Transverse colon (tissue), 4 donors: ENCODE data around the gene RUSC2.

Source experiments
- POLR2A ChIP-seq: fragments of 450-650 bp; IDR thresholded peaks from one replicate; pipeline ENCODE4 v1.6.1; 2016; ENCODE audit warnings: antibody characterized with exemption, mild to moderate bottlenecking, moderate library complexity
- POLR2AphosphoS5 ChIP-seq, 3 donors: sonication (generic); formaldehyde crosslinking; IDR thresholded peaks; one replicate each; pipeline ENCODE4 v1.6.1; 2016; ENCODE audit warnings: antibody characterized with exemption in 3 of 3
- TF ChIP-seq, protein P1 (sequence below), 5 experiments: fragments of 200-600 bp in 3 of 5; fragments of 450-650 bp in 2 of 5; sonication (generic) in 3 of 5; IDR thresholded peaks; 1 replicate in 2 of 5; 2 replicates in 3 of 5; pipeline ENCODE4 v1.5.1; 2016 to 2017; ENCODE audit warnings: antibody characterized with exemption in 5 of 5, inconsistent platforms in 3 of 5, mild to moderate bottlenecking in 2 of 5, moderate library complexity in 1 of 5

DNA sequence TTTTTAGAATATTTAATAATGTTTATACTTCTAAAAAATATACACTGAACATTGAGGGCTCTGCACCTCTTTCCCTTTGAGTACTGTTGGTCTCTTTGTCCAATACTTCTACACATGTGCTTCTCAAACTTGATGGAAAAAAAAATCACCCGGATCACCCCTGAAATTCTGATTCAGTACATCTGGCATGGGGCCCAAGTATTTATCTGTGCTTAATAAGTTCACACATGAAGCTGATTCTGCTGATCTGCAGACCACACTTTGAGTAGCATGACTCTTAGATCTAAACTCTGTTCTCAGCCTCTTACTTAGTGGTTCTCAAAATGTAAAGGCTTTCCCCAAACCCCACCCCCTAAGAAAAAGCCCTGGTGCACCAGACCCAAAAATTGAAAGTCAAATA lies 12.0 kb downstream of the RUSC2 start:
- TF ChIP-seq, protein P1, sequence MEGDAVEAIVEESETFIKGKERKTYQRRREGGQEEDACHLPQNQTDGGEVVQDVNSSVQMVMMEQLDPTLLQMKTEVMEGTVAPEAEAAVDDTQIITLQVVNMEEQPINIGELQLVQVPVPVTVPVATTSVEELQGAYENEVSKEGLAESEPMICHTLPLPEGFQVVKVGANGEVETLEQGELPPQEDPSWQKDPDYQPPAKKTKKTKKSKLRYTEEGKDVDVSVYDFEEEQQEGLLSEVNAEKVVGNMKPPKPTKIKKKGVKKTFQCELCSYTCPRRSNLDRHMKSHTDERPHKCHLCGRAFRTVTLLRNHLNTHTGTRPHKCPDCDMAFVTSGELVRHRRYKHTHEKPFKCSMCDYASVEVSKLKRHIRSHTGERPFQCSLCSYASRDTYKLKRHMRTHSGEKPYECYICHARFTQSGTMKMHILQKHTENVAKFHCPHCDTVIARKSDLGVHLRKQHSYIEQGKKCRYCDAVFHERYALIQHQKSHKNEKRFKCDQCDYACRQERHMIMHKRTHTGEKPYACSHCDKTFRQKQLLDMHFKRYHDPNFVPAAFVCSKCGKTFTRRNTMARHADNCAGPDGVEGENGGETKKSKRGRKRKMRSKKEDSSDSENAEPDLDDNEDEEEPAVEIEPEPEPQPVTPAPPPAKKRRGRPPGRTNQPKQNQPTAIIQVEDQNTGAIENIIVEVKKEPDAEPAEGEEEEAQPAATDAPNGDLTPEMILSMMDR (IDR thresholded peaks at IDR 0.05) = no peak
- TF ChIP-seq POLR2AphosphoS5 (IDR thresholded peaks at IDR 0.05) = no peak
- no peak for TF ChIP-seq POLR2A
